SK-N-SH (cell line): ENCODE measurements around the gene PRM1. TPM values are rescaled to one million over a fixed set of nuclear protein-coding genes. Genes with fewer than 3 reads are reported as not detected.

Experiments
- CTCF ChIA-PET: fragments of 300-600, 350-600 bp; formaldehyde crosslinking; extraction: SDS; loops from one replicate; lab custom pipeline; 2021; lab: Yijun Ruan, JAX
- POLR2A ChIA-PET: fragments of 350-600 bp; sonication (Branson Sonifier 250); formaldehyde crosslinking; extraction: SDS; loops from one replicate; lab custom pipeline; 2020; ENCODE audit warnings: antibody characterized with exemption, inconsistent platforms; lab: Yijun Ruan, JAX
- DNase-seq: peaks from one replicate; pipeline ENCODE4 v3.0.0; 2012
- H2AFZ ChIP-seq: fragments of 200-600 bp; sonication (generic); 2 replicates; pipeline ENCODE4 v1.8.1; 2016; ENCODE audit warnings: antibody characterized with exemption, mild to moderate bottlenecking, low read depth
- H3F3A ChIP-seq: fragments of 200-600 bp; sonication (generic); replicated peaks from 2 replicates; pipeline ENCODE3; 2016; ENCODE audit warnings: antibody characterized with exemption, mild to moderate bottlenecking; ENCODE audit not compliant: insufficient read depth
- H3K27ac ChIP-seq, 2 experiments: fragments of 200-500 bp in 1 of 2; fragments of 200-600 bp in 1 of 2; sonication (Bioruptor generic) in 1 of 2; sonication (generic), shearing (Covaris generic) in 1 of 2; 2 replicates each; pipeline versions ENCODE4 v1.5.1 to v1.6.1; 2014 to 2016; ENCODE audit warnings: low read depth in 2 of 2, inconsistent platforms in 1 of 2, low read length in 1 of 2, mild to moderate bottlenecking in 1 of 2, mixed read lengths in 1 of 2
- H3K27me3 ChIP-seq: fragments of 200-600 bp; sonication (generic), shearing (Covaris generic); 2 replicates; pipeline ENCODE4 v1.6.1; 2016; ENCODE audit warnings: mixed run types; ENCODE audit not compliant: insufficient read depth
- H3K36me3 ChIP-seq, 2 experiments: fragments of 200-500 bp in 1 of 2; fragments of 200-600 bp in 1 of 2; sonication (Bioruptor generic) in 1 of 2; sonication (generic) in 1 of 2; replicated peaks in 1 of 2; 2 replicates each; pipeline versions ENCODE3 to v1.5.1; 2014 to 2016; ENCODE audit warnings: low read length in 1 of 2, mild to moderate bottlenecking in 1 of 2; ENCODE audit not compliant: insufficient read depth in 2 of 2, control insufficient read depth in 1 of 2
- H3K4me1 ChIP-seq, 2 experiments: fragments of 200-500 bp in 1 of 2; fragments of 200-600 bp in 1 of 2; sonication (Bioruptor generic) in 1 of 2; sonication (generic), shearing (Covaris generic) in 1 of 2; 2 replicates each; pipeline versions ENCODE4 v1.5.1 to v1.6.1; 2014 to 2016; ENCODE audit warnings: low read depth in 1 of 2, low read length in 1 of 2, mixed run types in 1 of 2; ENCODE audit not compliant: insufficient read depth in 2 of 2, control insufficient read depth in 1 of 2
- H3K4me2 ChIP-seq: fragments of 200-600 bp; sonication (generic), shearing (Covaris generic); 2 replicates; pipeline ENCODE4 v1.6.1; 2017; ENCODE audit warnings: mixed run types
- H3K4me3 ChIP-seq, 2 experiments: fragments of 200-500 bp in 1 of 2; fragments of 200-600 bp in 1 of 2; sonication (Bioruptor generic) in 1 of 2; sonication (generic), shearing (Covaris generic) in 1 of 2; 2 replicates each; pipeline versions ENCODE4 v1.5.1 to v1.8.1; 2014 to 2016; ENCODE audit warnings: low read depth in 2 of 2, inconsistent platforms in 1 of 2, low read length in 1 of 2, mild to moderate bottlenecking in 1 of 2, mixed read lengths in 1 of 2, moderate library complexity in 1 of 2
- H3K79me2 ChIP-seq: fragments of 200-600 bp; sonication (generic); 2 replicates; pipeline ENCODE4 v1.8.1; 2017; ENCODE audit warnings: mild to moderate bottlenecking; ENCODE audit not compliant: insufficient read depth
- H3K9ac ChIP-seq: fragments of 200-600 bp; sonication (generic); 2 replicates; pipeline ENCODE4 v1.6.1; 2017; ENCODE audit warnings: mixed run types
- H3K9me2 ChIP-seq: fragments of 200-600 bp; sonication (generic); 2 replicates; pipeline ENCODE4 v1.6.1; 2017; ENCODE audit warnings: mixed run types
- H3K9me3 ChIP-seq: fragments of 200-600 bp; sonication (generic); 2 replicates; pipeline ENCODE4 v1.6.1; 2017; ENCODE audit warnings: mixed run types, mild to moderate bottlenecking, moderate library complexity
- H4K20me1 ChIP-seq: fragments of 200-600 bp; sonication (generic); 2 replicates; pipeline ENCODE4 v1.6.1; 2017; ENCODE audit warnings: mild to moderate bottlenecking, mixed run types; ENCODE audit not compliant: insufficient read depth
- CHD2 ChIP-seq: fragments of 150-350 bp; IDR thresholded peaks from 2 replicates; pipeline ENCODE4 v1.6.1; 2018; ENCODE audit warnings: low read length; ENCODE audit not compliant: partially characterized antibody
- EP300 ChIP-seq, 2 experiments: IDR thresholded peaks; 2 replicates each; pipeline versions ENCODE4 v1.4.0 to v1.6.1; 2012; ENCODE audit warnings: borderline replicate concordance in 1 of 2, low read depth in 1 of 2, low read length in 1 of 2
- FOSL2 ChIP-seq: IDR thresholded peaks from 2 replicates; pipeline ENCODE4 v1.4.0; 2012; ENCODE audit warnings: low read depth, mild to moderate bottlenecking, moderate library complexity, borderline replicate concordance
- FOXM1 ChIP-seq: IDR thresholded peaks from 2 replicates; pipeline ENCODE4 v1.4.0; 2012; ENCODE audit warnings: low read depth, mild to moderate bottlenecking
- JUND ChIP-seq: IDR thresholded peaks from 2 replicates; pipeline ENCODE4 v1.4.0; 2012
- NRF1 ChIP-seq: IDR thresholded peaks from 2 replicates; pipeline ENCODE4 v1.6.1; 2012; ENCODE audit warnings: low read depth, mild to moderate bottlenecking, low read length
- POLR2AphosphoS5 ChIP-seq: IDR thresholded peaks from 2 replicates; pipeline ENCODE4 v1.6.1; 2012; ENCODE audit warnings: low read depth, low read length
- REST ChIP-seq: IDR thresholded peaks from 2 replicates; pipeline ENCODE4 v1.6.1; 2012; ENCODE audit warnings: mild to moderate bottlenecking, low read depth, low read length, moderate library complexity
- RFX5 ChIP-seq: IDR thresholded peaks from 2 replicates; pipeline ENCODE4 v1.6.1; 2012; ENCODE audit warnings: mild to moderate bottlenecking, improper control_type of control experiment, low read length
- USF1 ChIP-seq: IDR thresholded peaks from 2 replicates; pipeline ENCODE4 v1.4.0; 2012; ENCODE audit warnings: low read depth, borderline replicate concordance
- YY1 ChIP-seq: IDR thresholded peaks from 2 replicates; pipeline ENCODE4 v1.4.0; 2012; ENCODE audit warnings: low read depth, mild to moderate bottlenecking
- WGBS: methylation state at CpG from one replicate; pipeline ENCODE4 v1.1.6; 2017; ENCODE audit warnings: low lambda C conversion rate; 5-methylcytosine and 5-hydroxymethylcytosine counted together
- polyA plus RNA-seq, 3 experiments: library from polyadenylated mRNA; depleted of rRNA; stranded (reverse); fragments of >200 nt; gene quantifications; 2 replicates each; pipeline ENCODE4 v1.2.3, GENCODE V29; 2012

The PRM1 gene
- polyA plus RNA-seq, 1 of the 3 experiments (the other 2 are of a cell fraction): not detected

- TF ChIP-seq REST: peak; percentile 79
- no peak for TF ChIP-seq POLR2AphosphoS5
- H4K20me1 ChIP-seq: no peaks in the 10 kb centered on the region
- no peaks in the 10 kb centered on the region; the same call in 1 of the 2 replicates for H3K27me3 ChIP-seq
- CTCF ChIA-PET: interaction anchor here (1.1 to 1.9 kb wide), 3 partner anchors 10 to 65 kb away, joined by 3 to 7 read pairs (median 4); partner anchors contain the start of gene PRM3
- no peak overlapping the region for H2AFZ ChIP-seq
- H3K4me2 ChIP-seq: no peak overlapping the region
- no peak for DNase-seq
- no peak overlapping the region for H3K27ac ChIP-seq
- H3K9me2 ChIP-seq: no peaks in the 10 kb centered on the region
- 78% methylated on average over 4 of the region's 4 CpGs for WGBS
- no peaks in the 10 kb centered on the region for H3F3A ChIP-seq
- no peaks in the 10 kb centered on the region for H3K36me3 ChIP-seq
- H3K9ac ChIP-seq: no peak overlapping the region
- no peaks in the 10 kb centered on the region for H3K9me3 ChIP-seq
- no peak overlapping the region for H3K4me3 ChIP-seq
- no peaks in the 10 kb centered on the region for H3K79me2 ChIP-seq
- H3K4me1 ChIP-seq: no peaks in the 10 kb centered on the region; a peak in 1 of 4 replicates
- POLR2A ChIA-PET: no interaction called here
Measured at GRCh38 chr16:11283820-11284248, 2.7 kb upstream of the PRM1 start.

GRCh38 chr16:11278681-11279628 is 2.2 kb downstream of the PRM1 start:
- 71% methylated on average over 7 of the region's 7 CpGs for WGBS
- no peaks in the 10 kb centered on the region; the same call in none of the 2 replicates for H3K27me3 ChIP-seq
- H3K4me3 ChIP-seq: no peak overlapping the region
- H3K36me3 ChIP-seq: no peaks in the 10 kb centered on the region
- H4K20me1 ChIP-seq: no peaks in the 10 kb centered on the region
- no peak for DNase-seq
- TF ChIP-seq YY1: no peak
- no peak for TF ChIP-seq CHD2
- no peak for TF ChIP-seq FOSL2
- no peak for TF ChIP-seq FOXM1
- no peak for TF ChIP-seq RFX5
- no peak for TF ChIP-seq NRF1
- no peak for TF ChIP-seq EP300 (IDR thresholded peaks at IDR 0.05; ENCODE audit: borderline replicate concordance in 1 of 2, low read depth in 1 of 2, low read length in 1 of 2)
- TF ChIP-seq JUND: no peak
- no peak for TF ChIP-seq USF1
- no peak overlapping the region for H3K4me2 ChIP-seq
- no peaks in the 10 kb centered on the region for H3F3A ChIP-seq
- H2AFZ ChIP-seq: no peak overlapping the region
- H3K79me2 ChIP-seq: no peaks in the 10 kb centered on the region
- ChIA-PET POLR2A (no interaction called here), CTCF (no interaction called here)
- no peaks in the 10 kb centered on the region for H3K9me3 ChIP-seq
- H3K27ac ChIP-seq: no peak overlapping the region
- no peaks in the 10 kb centered on the region for H3K9me2 ChIP-seq
- H3K9ac ChIP-seq: no peak overlapping the region
- H3K4me1 ChIP-seq: no peaks in the 10 kb centered on the region
